Measurements from ENCODE around the gene CSF3.

DNA sequence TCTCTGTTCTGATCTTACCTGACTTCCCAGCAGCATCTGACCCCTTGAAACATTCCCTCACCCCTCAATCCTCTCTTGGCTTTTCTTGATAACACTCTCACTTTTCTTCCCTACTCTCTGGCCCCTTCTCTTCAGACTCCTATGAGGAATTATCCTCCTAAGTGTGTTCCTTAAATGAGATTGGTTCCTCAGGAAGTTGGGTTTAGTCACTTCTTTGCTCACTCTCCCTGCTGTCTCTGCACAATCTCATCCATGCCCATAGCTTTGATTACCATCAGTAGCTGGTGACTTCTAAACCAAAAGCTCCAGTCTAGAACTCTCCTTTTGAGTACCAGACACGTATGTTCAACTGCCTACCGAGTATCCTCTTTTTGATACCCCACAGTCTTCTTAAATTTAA lies 26.0 kb downstream of the CSF3 start:
- TF ChIP-seq OSR1 (CRISPR knock-in tag; IDR thresholded peaks at IDR 0.05): no peak
- no peak for TF ChIP-seq ZNF8 (CRISPR knock-in tag; IDR thresholded peaks at IDR 0.05)
- TF ChIP-seq, protein P1, sequence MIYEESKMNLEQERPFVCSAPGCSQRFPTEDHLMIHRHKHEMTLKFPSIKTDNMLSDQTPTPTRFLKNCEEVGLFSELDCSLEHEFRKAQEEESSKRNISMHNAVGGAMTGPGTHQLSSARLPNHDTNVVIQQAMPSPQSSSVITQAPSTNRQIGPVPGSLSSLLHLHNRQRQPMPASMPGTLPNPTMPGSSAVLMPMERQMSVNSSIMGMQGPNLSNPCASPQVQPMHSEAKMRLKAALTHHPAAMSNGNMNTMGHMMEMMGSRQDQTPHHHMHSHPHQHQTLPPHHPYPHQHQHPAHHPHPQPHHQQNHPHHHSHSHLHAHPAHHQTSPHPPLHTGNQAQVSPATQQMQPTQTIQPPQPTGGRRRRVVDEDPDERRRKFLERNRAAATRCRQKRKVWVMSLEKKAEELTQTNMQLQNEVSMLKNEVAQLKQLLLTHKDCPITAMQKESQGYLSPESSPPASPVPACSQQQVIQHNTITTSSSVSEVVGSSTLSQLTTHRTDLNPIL (CRISPR knock-in tag; IDR thresholded peaks at IDR 0.05; ENCODE audit: low read depth): no peak
- TF ChIP-seq CSDC2 (CRISPR knock-in tag; IDR thresholded peaks at IDR 0.05): no peak
- TF ChIP-seq ZFP30 (CRISPR knock-in tag; IDR thresholded peaks at IDR 0.05): no peak
- TF ChIP-seq GLIS3 (CRISPR knock-in tag; IDR thresholded peaks at IDR 0.05): no peak
- no peak for TF ChIP-seq ESRRG (CRISPR knock-in tag; IDR thresholded peaks at IDR 0.05)
- no peak for TF ChIP-seq ZNF565 (CRISPR knock-in tag; conservative IDR thresholded peaks at IDR 0.05; ENCODE audit: low read depth)
- no peak for TF ChIP-seq ZFP3 (CRISPR knock-in tag; IDR thresholded peaks at IDR 0.05)
- no peak for TF ChIP-seq SNAI2 (CRISPR knock-in tag; IDR thresholded peaks at IDR 0.05)
- no peak for TF ChIP-seq CSRNP3 (CRISPR knock-in tag; IDR thresholded peaks at IDR 0.05)
- TF ChIP-seq PPARA (CRISPR knock-in tag; IDR thresholded peaks at IDR 0.05; ENCODE audit: borderline replicate concordance): no peak
- no peak for TF ChIP-seq RARB (CRISPR knock-in tag; IDR thresholded peaks at IDR 0.05)
- no peak for TF ChIP-seq ZC3H10 (CRISPR knock-in tag; IDR thresholded peaks at IDR 0.05)

Data from SK-N-SH treated with all-trans-retinoic acid at 6 μM for 48 hours (cell line).